Liver (tissue), 3 donors: ENCODE results near the gene LMCD1.

Experiments
- EGR1 ChIP-seq, 2 donors: IDR thresholded peaks; 2 replicates each; pipeline ENCODE4 v1.6.1; 2016 to 2018; ENCODE audit warnings: antibody characterized with exemption in 2 of 2, low read depth in 2 of 2
- FOXA1 ChIP-seq: IDR thresholded peaks from 2 replicates; pipeline ENCODE4 v1.6.1; 2016; ENCODE audit warnings: antibody characterized with exemption
- GABPA ChIP-seq, 2 donors: IDR thresholded peaks in 1 of 2; conservative IDR thresholded peaks in 1 of 2; 2 replicates each; pipeline ENCODE4 v1.6.1; 2016; ENCODE audit warnings: antibody characterized with exemption in 2 of 2, mild to moderate bottlenecking in 1 of 2, moderate library complexity in 1 of 2
- NR2F2 ChIP-seq: IDR thresholded peaks from 2 replicates; pipeline ENCODE4 v1.6.1; 2016; ENCODE audit warnings: antibody characterized with exemption
- RAD21 ChIP-seq, 2 donors: IDR thresholded peaks; 2 replicates each; pipeline ENCODE4 v1.6.1; 2016; ENCODE audit warnings: antibody characterized with exemption in 2 of 2, mild to moderate bottlenecking in 2 of 2
- SP1 ChIP-seq: IDR thresholded peaks from 2 replicates; pipeline ENCODE4 v1.6.1; 2018; ENCODE audit warnings: antibody characterized with exemption, mild to moderate bottlenecking
- TAF1 ChIP-seq: conservative IDR thresholded peaks from 2 replicates; pipeline ENCODE4 v1.6.1; 2016; ENCODE audit warnings: antibody characterized with exemption, mild to moderate bottlenecking
- YY1 ChIP-seq: IDR thresholded peaks from 2 replicates; pipeline ENCODE4 v1.6.1; 2016; ENCODE audit warnings: antibody characterized with exemption, mild to moderate bottlenecking
- TF ChIP-seq, protein P1 (sequence below): fragments of 150-350 bp; IDR thresholded peaks from 2 replicates; pipeline ENCODE4 v1.5.1; 2017; ENCODE audit warnings: improper control_type of control experiment, low read depth, low read length; ENCODE audit not compliant: missing input control
- TF ChIP-seq, protein P2 (sequence below): IDR thresholded peaks from 2 replicates; pipeline ENCODE4 v1.6.1; 2016; ENCODE audit warnings: antibody characterized with exemption
- TF ChIP-seq, protein P3 (sequence below): IDR thresholded peaks from 2 replicates; pipeline ENCODE4 v1.6.1; 2016; ENCODE audit warnings: antibody characterized with exemption, mild to moderate bottlenecking
- TF ChIP-seq, protein P4 (sequence below): IDR thresholded peaks from 2 replicates; pipeline ENCODE4 v1.6.1; 2016; ENCODE audit warnings: antibody characterized with exemption
- donor health status: healthy.
- donor health status: healthy.

DNA sequence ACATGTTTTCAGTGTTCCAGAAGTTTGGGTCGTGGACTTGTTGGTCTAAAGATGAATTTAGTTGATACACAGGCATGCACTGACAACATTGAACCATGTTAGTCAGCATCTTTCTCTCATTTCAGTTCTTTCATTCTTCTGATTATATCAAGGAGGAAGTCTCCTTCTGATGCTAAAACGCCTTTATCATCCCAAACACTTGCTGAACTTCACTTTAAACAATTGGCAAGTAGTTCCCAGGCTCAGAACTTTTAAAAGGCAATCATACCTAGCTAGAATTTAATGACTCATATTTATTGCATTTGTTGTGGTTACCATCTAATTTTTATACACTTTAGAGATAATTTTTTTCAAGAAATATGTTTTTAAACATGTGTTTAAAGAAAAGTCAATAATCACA, 15.9 kb downstream of the LMCD1 start:
- TF ChIP-seq, protein P1, sequence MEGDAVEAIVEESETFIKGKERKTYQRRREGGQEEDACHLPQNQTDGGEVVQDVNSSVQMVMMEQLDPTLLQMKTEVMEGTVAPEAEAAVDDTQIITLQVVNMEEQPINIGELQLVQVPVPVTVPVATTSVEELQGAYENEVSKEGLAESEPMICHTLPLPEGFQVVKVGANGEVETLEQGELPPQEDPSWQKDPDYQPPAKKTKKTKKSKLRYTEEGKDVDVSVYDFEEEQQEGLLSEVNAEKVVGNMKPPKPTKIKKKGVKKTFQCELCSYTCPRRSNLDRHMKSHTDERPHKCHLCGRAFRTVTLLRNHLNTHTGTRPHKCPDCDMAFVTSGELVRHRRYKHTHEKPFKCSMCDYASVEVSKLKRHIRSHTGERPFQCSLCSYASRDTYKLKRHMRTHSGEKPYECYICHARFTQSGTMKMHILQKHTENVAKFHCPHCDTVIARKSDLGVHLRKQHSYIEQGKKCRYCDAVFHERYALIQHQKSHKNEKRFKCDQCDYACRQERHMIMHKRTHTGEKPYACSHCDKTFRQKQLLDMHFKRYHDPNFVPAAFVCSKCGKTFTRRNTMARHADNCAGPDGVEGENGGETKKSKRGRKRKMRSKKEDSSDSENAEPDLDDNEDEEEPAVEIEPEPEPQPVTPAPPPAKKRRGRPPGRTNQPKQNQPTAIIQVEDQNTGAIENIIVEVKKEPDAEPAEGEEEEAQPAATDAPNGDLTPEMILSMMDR, result no peak
- TF ChIP-seq RAD21 (IDR thresholded peaks at IDR 0.05), result no peak
- TF ChIP-seq TAF1, result no peak
- TF ChIP-seq, protein P2, sequence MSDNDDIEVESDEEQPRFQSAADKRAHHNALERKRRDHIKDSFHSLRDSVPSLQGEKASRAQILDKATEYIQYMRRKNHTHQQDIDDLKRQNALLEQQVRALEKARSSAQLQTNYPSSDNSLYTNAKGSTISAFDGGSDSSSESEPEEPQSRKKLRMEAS, result no peak
- no peak for TF ChIP-seq SP1
- no peak for TF ChIP-seq YY1
- TF ChIP-seq, protein P3, sequence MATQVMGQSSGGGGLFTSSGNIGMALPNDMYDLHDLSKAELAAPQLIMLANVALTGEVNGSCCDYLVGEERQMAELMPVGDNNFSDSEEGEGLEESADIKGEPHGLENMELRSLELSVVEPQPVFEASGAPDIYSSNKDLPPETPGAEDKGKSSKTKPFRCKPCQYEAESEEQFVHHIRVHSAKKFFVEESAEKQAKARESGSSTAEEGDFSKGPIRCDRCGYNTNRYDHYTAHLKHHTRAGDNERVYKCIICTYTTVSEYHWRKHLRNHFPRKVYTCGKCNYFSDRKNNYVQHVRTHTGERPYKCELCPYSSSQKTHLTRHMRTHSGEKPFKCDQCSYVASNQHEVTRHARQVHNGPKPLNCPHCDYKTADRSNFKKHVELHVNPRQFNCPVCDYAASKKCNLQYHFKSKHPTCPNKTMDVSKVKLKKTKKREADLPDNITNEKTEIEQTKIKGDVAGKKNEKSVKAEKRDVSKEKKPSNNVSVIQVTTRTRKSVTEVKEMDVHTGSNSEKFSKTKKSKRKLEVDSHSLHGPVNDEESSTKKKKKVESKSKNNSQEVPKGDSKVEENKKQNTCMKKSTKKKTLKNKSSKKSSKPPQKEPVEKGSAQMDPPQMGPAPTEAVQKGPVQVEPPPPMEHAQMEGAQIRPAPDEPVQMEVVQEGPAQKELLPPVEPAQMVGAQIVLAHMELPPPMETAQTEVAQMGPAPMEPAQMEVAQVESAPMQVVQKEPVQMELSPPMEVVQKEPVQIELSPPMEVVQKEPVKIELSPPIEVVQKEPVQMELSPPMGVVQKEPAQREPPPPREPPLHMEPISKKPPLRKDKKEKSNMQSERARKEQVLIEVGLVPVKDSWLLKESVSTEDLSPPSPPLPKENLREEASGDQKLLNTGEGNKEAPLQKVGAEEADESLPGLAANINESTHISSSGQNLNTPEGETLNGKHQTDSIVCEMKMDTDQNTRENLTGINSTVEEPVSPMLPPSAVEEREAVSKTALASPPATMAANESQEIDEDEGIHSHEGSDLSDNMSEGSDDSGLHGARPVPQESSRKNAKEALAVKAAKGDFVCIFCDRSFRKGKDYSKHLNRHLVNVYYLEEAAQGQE, result no peak
- TF ChIP-seq EGR1 (IDR thresholded peaks at IDR 0.05; ENCODE audit: low read depth in 2 of 2), result no peak
- TF ChIP-seq NR2F2, result no peak
- TF ChIP-seq GABPA (IDR thresholded peaks at IDR 0.05 in 1 of 2, conservative IDR thresholded peaks at IDR 0.05 in 1 of 2), result no peak
- TF ChIP-seq, protein P4, sequence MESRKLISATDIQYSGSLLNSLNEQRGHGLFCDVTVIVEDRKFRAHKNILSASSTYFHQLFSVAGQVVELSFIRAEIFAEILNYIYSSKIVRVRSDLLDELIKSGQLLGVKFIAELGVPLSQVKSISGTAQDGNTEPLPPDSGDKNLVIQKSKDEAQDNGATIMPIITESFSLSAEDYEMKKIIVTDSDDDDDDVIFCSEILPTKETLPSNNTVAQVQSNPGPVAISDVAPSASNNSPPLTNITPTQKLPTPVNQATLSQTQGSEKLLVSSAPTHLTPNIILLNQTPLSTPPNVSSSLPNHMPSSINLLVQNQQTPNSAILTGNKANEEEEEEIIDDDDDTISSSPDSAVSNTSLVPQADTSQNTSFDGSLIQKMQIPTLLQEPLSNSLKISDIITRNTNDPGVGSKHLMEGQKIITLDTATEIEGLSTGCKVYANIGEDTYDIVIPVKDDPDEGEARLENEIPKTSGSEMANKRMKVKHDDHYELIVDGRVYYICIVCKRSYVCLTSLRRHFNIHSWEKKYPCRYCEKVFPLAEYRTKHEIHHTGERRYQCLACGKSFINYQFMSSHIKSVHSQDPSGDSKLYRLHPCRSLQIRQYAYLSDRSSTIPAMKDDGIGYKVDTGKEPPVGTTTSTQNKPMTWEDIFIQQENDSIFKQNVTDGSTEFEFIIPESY, result no peak
- TF ChIP-seq FOXA1, result no peak
